ENCODE measurements around the gene HYLS1.

HYLS1 gene

DNA sequence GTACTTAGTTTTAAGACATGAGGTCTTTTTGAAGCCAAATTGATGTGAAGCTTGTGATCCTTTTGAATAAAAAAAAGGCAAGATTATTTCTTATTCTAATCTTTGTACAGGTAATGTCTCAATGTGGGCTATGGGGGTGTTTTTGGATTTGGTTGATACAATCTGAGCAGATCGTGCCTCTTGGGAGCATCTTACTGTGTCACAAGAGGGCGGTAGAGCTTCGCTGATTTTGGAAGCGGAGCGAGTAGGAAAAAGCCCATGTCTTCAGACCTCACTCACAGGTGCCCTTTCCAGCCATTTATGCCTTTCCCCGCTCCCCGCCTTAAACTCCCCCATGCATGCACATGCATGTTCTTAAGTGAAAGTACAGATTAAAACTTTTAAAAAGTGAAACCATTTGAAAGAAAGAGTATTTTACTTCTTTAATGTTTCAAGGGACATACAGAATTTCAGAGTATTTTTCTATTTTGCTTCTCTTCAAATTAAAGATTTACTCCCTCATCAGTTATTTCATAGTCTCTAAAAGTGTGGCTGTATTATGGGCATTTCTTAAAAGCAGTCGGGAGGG is 35.6 kb downstream of the HYLS1 start:
- DNase-seq (ENCODE audit: insufficient read length, low spot score), result no peak
- TF ChIP-seq, protein P1, sequence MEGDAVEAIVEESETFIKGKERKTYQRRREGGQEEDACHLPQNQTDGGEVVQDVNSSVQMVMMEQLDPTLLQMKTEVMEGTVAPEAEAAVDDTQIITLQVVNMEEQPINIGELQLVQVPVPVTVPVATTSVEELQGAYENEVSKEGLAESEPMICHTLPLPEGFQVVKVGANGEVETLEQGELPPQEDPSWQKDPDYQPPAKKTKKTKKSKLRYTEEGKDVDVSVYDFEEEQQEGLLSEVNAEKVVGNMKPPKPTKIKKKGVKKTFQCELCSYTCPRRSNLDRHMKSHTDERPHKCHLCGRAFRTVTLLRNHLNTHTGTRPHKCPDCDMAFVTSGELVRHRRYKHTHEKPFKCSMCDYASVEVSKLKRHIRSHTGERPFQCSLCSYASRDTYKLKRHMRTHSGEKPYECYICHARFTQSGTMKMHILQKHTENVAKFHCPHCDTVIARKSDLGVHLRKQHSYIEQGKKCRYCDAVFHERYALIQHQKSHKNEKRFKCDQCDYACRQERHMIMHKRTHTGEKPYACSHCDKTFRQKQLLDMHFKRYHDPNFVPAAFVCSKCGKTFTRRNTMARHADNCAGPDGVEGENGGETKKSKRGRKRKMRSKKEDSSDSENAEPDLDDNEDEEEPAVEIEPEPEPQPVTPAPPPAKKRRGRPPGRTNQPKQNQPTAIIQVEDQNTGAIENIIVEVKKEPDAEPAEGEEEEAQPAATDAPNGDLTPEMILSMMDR (IDR thresholded peaks at IDR 0.05; ENCODE audit: insufficient read depth, missing control alignments), result peak; percentile 94
- peak; percentile 75 for FAIRE-seq

DNA sequence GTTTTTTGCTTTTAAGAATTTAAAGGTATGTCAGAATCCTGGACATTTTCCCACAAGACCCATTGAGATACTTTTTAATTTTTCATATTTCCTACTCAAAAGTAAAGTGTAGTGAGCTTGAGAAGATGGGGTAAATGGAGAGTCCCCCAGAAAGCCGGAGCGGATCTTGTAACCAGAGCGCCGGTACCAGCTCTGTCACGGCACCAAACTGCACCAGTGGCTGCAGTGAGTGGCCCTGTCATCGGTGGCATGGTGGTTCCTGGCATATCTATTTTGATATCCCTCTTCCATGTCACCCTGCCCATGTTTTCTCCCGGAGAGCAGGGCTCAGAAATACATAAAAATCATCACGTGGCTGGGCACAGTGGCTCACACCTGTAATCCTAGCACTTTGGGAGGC is 36.2 kb downstream of the HYLS1 start:
- no peak for FAIRE-seq
- no peak for DNase-seq (ENCODE audit: insufficient read length, low spot score)
- TF ChIP-seq, protein P1 (IDR thresholded peaks at IDR 0.05; ENCODE audit: insufficient read depth, missing control alignments), result no peak

DNA sequence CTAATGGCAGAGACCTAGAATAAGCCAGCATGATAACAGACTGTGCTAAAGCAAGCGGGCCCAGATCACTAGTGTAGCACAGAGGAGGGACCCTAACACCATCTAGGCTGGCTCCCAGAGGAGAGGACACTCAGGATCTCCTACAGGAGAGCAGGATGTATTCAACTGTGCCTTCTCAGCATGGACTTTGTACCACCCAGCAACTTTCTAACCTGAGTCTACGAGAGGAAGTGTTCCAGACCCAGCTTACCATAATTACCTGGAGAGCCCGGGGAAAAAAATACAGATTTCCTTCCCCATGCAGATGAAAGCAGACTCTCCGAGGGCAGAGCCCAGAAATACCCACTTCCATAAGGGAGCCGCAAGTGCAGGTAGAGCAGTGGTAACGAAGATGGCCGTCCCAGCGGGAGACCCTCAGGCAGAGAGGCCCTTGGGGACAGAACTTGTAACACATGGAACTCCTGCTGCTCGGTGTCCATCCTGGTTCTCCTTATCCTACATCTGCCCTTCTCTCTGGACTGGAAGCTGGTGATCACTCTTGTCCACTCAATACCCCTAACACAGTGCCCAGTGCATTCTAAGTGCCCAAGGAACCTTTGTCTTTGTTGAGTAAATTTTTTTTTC is 37.0 kb downstream of the HYLS1 start:
- DNase-seq (ENCODE audit: insufficient read length, low spot score), result no peak
- FAIRE-seq, result no peak
- TF ChIP-seq, protein P1 (IDR thresholded peaks at IDR 0.05; ENCODE audit: insufficient read depth, missing control alignments), result no peak

DNA sequence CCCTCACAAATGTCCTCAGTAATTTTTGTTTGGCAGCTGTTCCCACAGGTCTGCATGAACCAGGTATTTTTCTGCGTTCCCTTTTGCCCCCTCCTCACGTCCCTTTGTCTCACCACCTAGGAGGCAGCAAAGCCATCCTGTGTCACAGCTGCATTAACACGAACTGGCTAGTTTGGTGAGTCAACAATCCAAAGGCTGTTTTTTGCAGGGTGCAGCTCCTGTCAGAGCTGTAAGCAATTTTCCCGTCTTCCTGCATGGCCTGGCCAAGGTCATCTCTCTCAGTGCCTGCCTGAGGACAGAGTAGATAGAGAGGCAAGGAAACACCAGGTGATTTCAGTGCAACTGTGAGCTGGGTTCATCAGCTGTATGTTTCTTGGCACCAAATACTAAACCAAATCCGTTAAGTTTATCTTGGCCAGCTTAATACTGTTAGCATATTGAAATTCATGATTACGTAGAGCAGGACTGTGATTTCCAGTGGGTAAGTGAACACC is 37.8 kb downstream of the HYLS1 start:
- no peak for FAIRE-seq
- no peak for DNase-seq (ENCODE audit: insufficient read length, low spot score)
- TF ChIP-seq, protein P1 (IDR thresholded peaks at IDR 0.05; ENCODE audit: insufficient read depth, missing control alignments), result no peak

DNA sequence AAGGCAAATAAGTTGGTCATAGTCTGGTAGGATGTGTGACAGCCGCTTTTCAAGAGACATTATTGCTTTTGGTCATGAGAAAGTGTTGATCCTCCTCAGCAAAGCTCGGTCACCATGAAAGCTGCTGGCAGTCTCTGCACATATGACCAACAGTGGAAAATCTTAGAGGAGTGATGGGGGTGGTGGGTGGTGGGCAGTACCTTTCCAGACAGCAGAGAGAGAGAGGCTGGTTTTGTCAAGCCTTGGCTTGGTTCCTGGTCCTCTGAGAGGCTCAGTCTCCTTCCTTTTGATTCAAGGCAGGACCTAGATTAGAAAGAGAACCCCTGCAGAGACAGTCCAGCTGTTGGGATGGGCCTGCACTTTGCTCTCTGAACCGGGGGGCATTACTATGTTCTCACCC is 38.3 kb downstream of the HYLS1 start:
- FAIRE-seq (no peak), DNase-seq (ENCODE audit: insufficient read length, low spot score) (no peak)
- TF ChIP-seq, protein P1 (IDR thresholded peaks at IDR 0.05; ENCODE audit: insufficient read depth, missing control alignments), result no peak

DNA sequence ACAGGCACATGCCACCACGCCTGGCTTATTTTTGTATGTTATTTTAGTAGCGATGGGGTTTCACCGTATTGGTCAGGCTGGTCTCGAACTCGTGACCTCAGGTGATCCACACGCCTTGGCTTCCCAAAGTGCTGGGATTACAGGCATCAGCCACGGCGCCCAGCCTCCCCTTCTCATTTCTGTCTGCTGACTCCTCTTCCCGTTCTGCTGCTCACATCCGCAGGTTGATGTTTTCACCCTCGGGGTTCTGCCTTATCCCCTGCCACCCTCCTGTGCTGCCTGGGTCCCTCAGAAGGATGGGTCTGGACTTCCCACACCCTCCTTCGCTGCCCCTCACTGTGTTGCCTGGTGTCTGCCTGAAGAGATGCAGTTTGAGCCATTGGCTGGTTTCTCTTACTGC is 39.2 kb downstream of the HYLS1 start:
- FAIRE-seq, result no peak
- TF ChIP-seq, protein P1 (IDR thresholded peaks at IDR 0.05; ENCODE audit: insufficient read depth, missing control alignments), result no peak
- DNase-seq (ENCODE audit: insufficient read length, low spot score), result no peak

DNA sequence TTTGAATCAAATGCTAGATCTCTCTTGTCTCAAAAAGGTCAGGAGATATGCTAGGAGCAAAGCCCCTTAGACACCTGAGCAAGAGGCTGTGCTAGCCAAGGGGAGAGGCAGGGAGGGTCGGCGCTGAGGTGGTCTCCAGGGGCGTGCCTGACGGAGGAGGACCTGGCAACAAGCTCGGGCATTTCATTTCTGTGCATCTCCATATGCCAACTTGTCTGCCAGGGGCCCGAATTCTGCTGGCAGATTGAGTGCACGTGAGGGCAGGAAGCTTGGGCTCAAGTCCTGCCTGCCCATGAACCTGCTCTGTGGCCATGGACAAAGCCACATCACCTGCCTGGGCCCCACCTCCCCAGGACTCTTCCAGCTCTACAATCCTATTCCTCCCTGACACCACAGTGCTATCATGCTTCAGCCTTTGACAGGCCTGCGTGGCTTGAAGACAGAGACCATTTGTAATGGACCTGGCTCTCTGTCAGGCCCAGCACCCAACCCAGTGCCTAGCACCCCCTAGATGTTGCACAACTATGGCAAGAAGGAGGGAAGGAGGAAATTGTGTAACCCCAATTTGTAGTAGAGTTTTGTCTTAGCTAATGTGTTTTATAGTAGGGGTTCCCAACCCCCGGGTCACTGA is 42.1 kb downstream of the HYLS1 start:
- TF ChIP-seq, protein P1 (IDR thresholded peaks at IDR 0.05; ENCODE audit: insufficient read depth, missing control alignments), result no peak
- DNase-seq (ENCODE audit: insufficient read length, low spot score) (no peak), FAIRE-seq (no peak)
